HepG2 (cell line): ENCODE measurements around the gene COL5A1.

Experiments
- ADNP ChIP-seq: sonication (generic); formaldehyde crosslinking; IDR thresholded peaks from 2 replicates; pipeline ENCODE4 v1.4.0; 2020; ENCODE audit warnings: missing genetic modification reagents
- CHD4 ChIP-seq: fragments of 200-600 bp; sonication (generic); IDR thresholded peaks from 2 replicates; pipeline ENCODE4 v1.7.0; 2017; ENCODE audit warnings: mild to moderate bottlenecking, low read length, borderline replicate concordance
- FOSL2 ChIP-seq: sonication (generic); formaldehyde crosslinking; IDR thresholded peaks from 2 replicates; pipeline ENCODE4 v1.4.0; 2020; ENCODE audit warnings: missing genetic modification reagents
- HNRNPLL ChIP-seq: fragments of 200-400 bp; formaldehyde crosslinking; IDR thresholded peaks from 2 replicates; pipeline ENCODE4 v1.6.1; 2017; ENCODE audit warnings: mild to moderate bottlenecking, low read depth, low read length; ENCODE audit not compliant: poor library complexity, severe bottlenecking
- IRF2 ChIP-seq: IDR thresholded peaks from 2 replicates; pipeline ENCODE4 v1.6.1; 2018; ENCODE audit warnings: missing genetic modification reagents, missing compliant biosample characterization
- NR2F1 ChIP-seq, 2 experiments: fragments of 450-650 bp in 1 of 2; formaldehyde crosslinking in 1 of 2; IDR thresholded peaks; 2 replicates each; pipeline versions ENCODE4 v1.5.0 to v1.6.1; 2016 to 2020; ENCODE audit warnings: mild to moderate bottlenecking in 1 of 2, missing compliant biosample characterization in 1 of 2, missing genetic modification reagents in 1 of 2, moderate library complexity in 1 of 2
- POLR2A ChIP-seq, 2 experiments: IDR thresholded peaks; 2 replicates each; pipeline ENCODE4 v1.6.1; 2011; ENCODE audit warnings: low read depth in 2 of 2, low read length in 2 of 2, mild to moderate bottlenecking in 1 of 2, moderate library complexity in 1 of 2; ENCODE audit not compliant: insufficient read depth in 1 of 2
- ZNF256 ChIP-seq: sonication (generic); formaldehyde crosslinking; conservative IDR thresholded peaks from 2 replicates; pipeline ENCODE4 v1.4.0; 2020; ENCODE audit warnings: missing genetic modification reagents
- TF ChIP-seq, protein P1 (sequence below): IDR thresholded peaks from 2 replicates; pipeline ENCODE4 v1.6.1; 2016; ENCODE audit warnings: low read depth
- TF ChIP-seq, protein P2 (sequence below): sonication (generic); formaldehyde crosslinking; IDR thresholded peaks from 2 replicates; pipeline ENCODE4 v1.9.0; 2021; ENCODE audit warnings: missing genetic modification reagents, borderline replicate concordance

- TF ChIP-seq POLR2A (IDR thresholded peaks at IDR 0.05; ENCODE audit: insufficient read depth in 1 of 2, low read depth in 2 of 2, low read length in 2 of 2) (no peak), IRF2 (CRISPR knock-in tag) (no peak), HNRNPLL (no peak), ZNF256 (no peak), FOSL2 (no peak), NR2F1 (CRISPR knock-in tag; IDR thresholded peaks at IDR 0.05) (no peak), ADNP (CRISPR knock-in tag) (no peak), CHD4 (no peak)
- TF ChIP-seq, protein P1, sequence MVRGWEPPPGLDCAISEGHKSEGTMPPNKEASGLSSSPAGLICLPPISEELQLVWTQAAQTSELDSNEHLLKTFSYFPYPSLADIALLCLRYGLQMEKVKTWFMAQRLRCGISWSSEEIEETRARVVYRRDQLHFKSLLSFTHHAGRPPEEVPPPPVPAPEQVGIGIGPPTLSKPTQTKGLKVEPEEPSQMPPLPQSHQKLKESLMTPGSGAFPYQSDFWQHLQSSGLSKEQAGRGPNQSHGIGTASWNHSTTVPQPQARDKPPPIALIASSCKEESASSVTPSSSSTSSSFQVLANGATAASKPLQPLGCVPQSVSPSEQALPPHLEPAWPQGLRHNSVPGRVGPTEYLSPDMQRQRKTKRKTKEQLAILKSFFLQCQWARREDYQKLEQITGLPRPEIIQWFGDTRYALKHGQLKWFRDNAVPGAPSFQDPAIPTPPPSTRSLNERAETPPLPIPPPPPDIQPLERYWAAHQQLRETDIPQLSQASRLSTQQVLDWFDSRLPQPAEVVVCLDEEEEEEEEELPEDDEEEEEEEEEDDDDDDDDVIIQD (CRISPR knock-in tag) = no peak
- TF ChIP-seq, protein P2, sequence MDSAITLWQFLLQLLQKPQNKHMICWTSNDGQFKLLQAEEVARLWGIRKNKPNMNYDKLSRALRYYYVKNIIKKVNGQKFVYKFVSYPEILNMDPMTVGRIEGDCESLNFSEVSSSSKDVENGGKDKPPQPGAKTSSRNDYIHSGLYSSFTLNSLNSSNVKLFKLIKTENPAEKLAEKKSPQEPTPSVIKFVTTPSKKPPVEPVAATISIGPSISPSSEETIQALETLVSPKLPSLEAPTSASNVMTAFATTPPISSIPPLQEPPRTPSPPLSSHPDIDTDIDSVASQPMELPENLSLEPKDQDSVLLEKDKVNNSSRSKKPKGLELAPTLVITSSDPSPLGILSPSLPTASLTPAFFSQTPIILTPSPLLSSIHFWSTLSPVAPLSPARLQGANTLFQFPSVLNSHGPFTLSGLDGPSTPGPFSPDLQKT (CRISPR knock-in tag) = no peak
Observed at GRCh38 chr9:134699343-134699740, 57.7 kb downstream of the COL5A1 start.
